Measurements from ENCODE around the gene ESYT1.

The ESYT1 gene

GRCh38 chr12:56146492-56147460 is 18.7 kb downstream of the ESYT1 start:
- TF ChIP-seq SPI1 (IDR thresholded peaks at IDR 0.05; ENCODE audit: borderline replicate concordance, low read depth) (no peak), CTCF (IDR thresholded peaks at IDR 0.05; ENCODE audit: insufficient read depth, low read length) (no peak), POLR2AphosphoS5 (IDR thresholded peaks at IDR 0.05; ENCODE audit: low read depth) (0 out of 2 replicates have a peak, but pooled peaks have one; percentile 20)
- no peak for DNase-seq (ENCODE audit: low read depth in 1 of 2, low spot score in 1 of 2)
- Histone ChIP-seq H3K4me3 (replicated peaks; ENCODE audit: insufficient read depth, low read length) (no peak overlapping the region), H3K27me3 (ENCODE audit: insufficient read depth, poor library complexity, severe bottlenecking) (no peaks in the 10 kb centered on the region), H3K27ac (replicated peaks) (no peak overlapping the region)

DNA sequence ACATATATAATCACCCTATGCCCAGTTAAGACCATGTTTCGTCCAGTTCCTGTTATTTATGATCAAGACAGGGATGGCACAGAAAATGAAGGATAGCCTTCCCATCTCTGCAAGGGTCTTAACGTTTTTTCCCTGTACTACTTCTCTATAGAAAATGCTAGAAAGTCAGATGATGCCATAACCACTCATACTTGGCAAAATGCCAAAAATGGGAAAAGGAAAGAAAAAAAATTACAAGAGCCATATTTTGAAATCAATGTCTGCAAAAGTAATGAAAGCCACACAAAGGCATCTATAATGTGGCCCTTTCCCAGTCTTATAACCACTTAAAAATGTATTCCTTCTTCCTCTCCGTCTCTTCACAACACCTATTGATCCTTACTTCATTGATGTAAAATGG is 22.5 kb downstream of the ESYT1 start:
- no peak overlapping the region for H3K4me3 ChIP-seq (replicated peaks; ENCODE audit: insufficient read depth, low read length)
- no peaks in the 10 kb centered on the region for H3K27me3 ChIP-seq (ENCODE audit: insufficient read depth, poor library complexity, severe bottlenecking)
- peak; percentile 28; the same call in 1 of the 2 replicates for TF ChIP-seq SPI1 (IDR thresholded peaks at IDR 0.05; ENCODE audit: borderline replicate concordance, low read depth)
- no peak for TF ChIP-seq GABPA (IDR thresholded peaks at IDR 0.05; ENCODE audit: low read depth)
- DNase-seq (ENCODE audit: low read depth in 1 of 2, low spot score in 1 of 2) = no peak
- peak overlapping the region; percentile 6; the same call in 1 of the 2 replicates for H3K27ac ChIP-seq (replicated peaks)

DNA sequence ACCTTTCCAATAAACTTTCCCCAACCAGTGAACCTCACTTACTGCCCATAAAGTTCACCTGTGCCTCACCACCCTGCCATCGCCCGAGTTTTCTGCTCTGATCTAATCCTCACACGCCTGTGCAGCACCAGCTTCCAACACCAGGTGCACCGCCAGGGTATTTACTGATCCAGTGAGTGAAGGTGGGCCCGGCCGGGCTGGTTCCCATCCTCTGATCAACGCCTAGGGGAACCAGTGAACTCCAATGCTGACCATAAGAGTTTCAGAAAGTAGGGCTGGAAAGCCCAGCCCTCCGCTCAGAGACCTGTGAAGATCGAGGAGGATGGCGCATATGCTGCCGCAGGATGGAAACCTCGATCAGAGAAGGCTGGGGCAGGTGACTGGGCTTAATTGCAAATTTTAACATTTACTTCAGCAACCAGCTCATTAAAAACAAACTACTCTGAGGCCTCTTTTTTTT is 23.6 kb downstream of the ESYT1 start:
- H3K27ac ChIP-seq (replicated peaks) = peak overlapping the region; percentile 95
- DNase-seq (ENCODE audit: low read depth in 1 of 2, low spot score in 1 of 2) = peak in 1 of 2 experiments; percentile 68
- peak overlapping the region; percentile 62 for H3K4me3 ChIP-seq (replicated peaks; ENCODE audit: insufficient read depth, low read length)
- TF ChIP-seq CTCF (IDR thresholded peaks at IDR 0.05; ENCODE audit: insufficient read depth, low read length) = peak; percentile 21
- no peak for TF ChIP-seq SPI1 (IDR thresholded peaks at IDR 0.05; ENCODE audit: borderline replicate concordance, low read depth)
- H3K27me3 ChIP-seq (ENCODE audit: insufficient read depth, poor library complexity, severe bottlenecking) = no peaks in the 10 kb centered on the region

DNA sequence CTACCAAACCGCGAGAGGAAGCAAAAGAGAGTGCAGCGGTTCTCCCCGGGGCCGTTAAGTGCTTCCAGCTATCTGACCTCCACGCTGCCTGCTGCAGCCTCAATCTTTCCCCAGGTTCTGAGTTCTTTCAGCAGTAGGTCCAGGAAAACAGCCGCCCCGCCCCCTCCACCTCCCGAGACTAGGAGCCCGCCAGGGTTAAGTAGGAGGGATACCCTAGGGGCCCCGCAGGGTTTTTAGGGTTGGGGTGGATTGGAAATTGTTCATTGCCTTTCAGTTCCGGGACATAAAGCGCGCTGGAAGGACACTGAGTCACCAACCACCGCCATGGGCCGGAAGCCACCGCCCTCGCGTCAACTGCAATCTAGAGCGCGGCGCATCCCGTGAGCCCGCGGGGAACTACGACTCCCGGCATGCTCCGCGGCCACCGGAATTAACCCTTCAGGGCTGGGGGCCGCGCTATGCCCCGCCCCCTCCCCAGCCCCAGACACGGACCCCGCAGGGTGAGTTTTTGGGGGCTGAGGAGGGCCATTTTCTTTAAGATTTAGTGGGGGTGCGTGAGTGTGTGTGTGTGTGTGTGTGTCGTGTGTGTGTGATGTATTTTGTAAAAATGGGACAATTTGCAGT is 24.2 kb downstream of the ESYT1 start, which contains the start of gene MYL6B:
MYL6B (plus strand) TSS at position 456 of the 624 bp plus-strand sequence. CDS start 1,332 bp downstream, outside the sequence.
- Histone ChIP-seq H3K27ac (replicated peaks) (peak within 1 kb of the TSS; percentile 95), H3K27me3 (ENCODE audit: insufficient read depth, poor library complexity, severe bottlenecking) (no peaks in the 10 kb centered on the region), H3K4me3 (replicated peaks; ENCODE audit: insufficient read depth, low read length) (peak within 1 kb of the TSS; percentile 62)
- DNase-seq (ENCODE audit: low read depth in 1 of 2, low spot score in 1 of 2) = peak; percentile 85 to 93
- TF ChIP-seq POLR2AphosphoS5 (IDR thresholded peaks at IDR 0.05; ENCODE audit: low read depth) (peak; percentile 88), REST (IDR thresholded peaks at IDR 0.05; ENCODE audit: insufficient replicate concordance, low read depth) (peak; percentile 59), CTCF (IDR thresholded peaks at IDR 0.05; ENCODE audit: insufficient read depth, low read length) (no peak), GABPA (IDR thresholded peaks at IDR 0.05; ENCODE audit: low read depth) (peak; percentile 76)

All from HL-60 (cell line).